HCT116 (cell line): ENCODE data around the gene COL9A3. TPM values are rescaled to one million over a fixed set of nuclear protein-coding genes. Genes with fewer than 3 reads are reported as not detected.
"Not testable (repeated sequence)": the region's sequence is repeated elsewhere in the genome, so short reads cannot be mapped to it uniquely, and the experiment has no call there.

Experiments used
- ATAC-seq: fragments of 200-7000 bp; cut with Tn5 transposase; 2 replicates; pipeline ENCODE4 v1.9.1; 2020; ENCODE audit warnings: mild to moderate bottlenecking, moderate library complexity
- BruUV-seq: library from RNA; stranded (reverse); fragments of 400-500 nt; replicated peaks from 2 replicates; lab custom pipeline; 2021; lab: Mats Ljungman, UMichigan
- CTCF ChIA-PET: fragments of 300-600 bp; sonication (Branson Sonifier 250); formaldehyde crosslinking; loops from one replicate; lab custom pipeline; 2021; ENCODE audit warnings: antibody characterized with exemption; lab: Charles Lee
- POLR2A ChIA-PET: fragments of 300-600, 350-600 bp; sonication (Branson Sonifier 250); formaldehyde crosslinking; loops from one replicate; lab custom pipeline; 2021; ENCODE audit warnings: antibody characterized with exemption; lab: Charles Lee
- RAD21 ChIA-PET, 2 experiments: fragments of 300-600 bp; sonication (Branson Sonifier 250); formaldehyde crosslinking; loops; one replicate each; lab custom pipeline; 2023; ENCODE audit warnings: low total read pairs in 2 of 2; ENCODE audit not compliant: uncharacterized antibody in 2 of 2, unreplicated experiment in 2 of 2, low non-redundant PET in 1 of 2; lab: Charles Lee
- DNase-seq: peaks from one replicate; pipeline ENCODE4 v3.0.0-alpha.2; 2010; ENCODE audit warnings: low read depth, low spot score
- H2AFZ ChIP-seq: fragments of 200-600 bp; shearing (Covaris generic), sonication (generic); 2 replicates; pipeline ENCODE4 v1.6.1; 2017; ENCODE audit warnings: low read depth, mixed run types, mixed read lengths, antibody characterized with exemption, low read length; ENCODE audit not compliant: poor library complexity, severe bottlenecking
- H3K27ac ChIP-seq: 2 replicates; pipeline ENCODE4 v1.5.1; 2012; ENCODE audit warnings: low read depth, low read length
- H3K27me3 ChIP-seq: fragments of 200-600 bp; sonication (generic); 2 replicates; pipeline ENCODE4 v1.6.1; 2016; ENCODE audit warnings: mixed run types, low read length, mixed read lengths; ENCODE audit not compliant: insufficient read depth
- H3K36me3 ChIP-seq, 2 experiments: fragments of 200-500 bp in 1 of 2; fragments of 200-600 bp in 1 of 2; sonication (Bioruptor generic) in 1 of 2; sonication (generic) in 1 of 2; 2 replicates each; pipeline versions ENCODE4 v1.5.1 to v1.6.1; 2014 to 2016; ENCODE audit warnings: low read length in 2 of 2, inconsistent platforms in 1 of 2, mixed read lengths in 1 of 2, mixed run types in 1 of 2; ENCODE audit not compliant: insufficient read depth in 2 of 2, control insufficient read depth in 1 of 2
- H3K4me1 ChIP-seq, 2 experiments: fragments of 200-600 bp in 1 of 2; sonication (generic) in 1 of 2; 2 replicates each; pipeline versions ENCODE4 v1.5.1 to v1.6.1; 2012 to 2017; ENCODE audit warnings: low read length in 2 of 2, inconsistent platforms in 1 of 2, mild to moderate bottlenecking in 1 of 2, mixed read lengths in 1 of 2, mixed run types in 1 of 2, moderate library complexity in 1 of 2; ENCODE audit not compliant: insufficient read depth in 2 of 2, control insufficient read depth in 1 of 2
- H3K4me2 ChIP-seq: fragments of 200-600 bp; sonication (generic); 2 replicates; pipeline ENCODE4 v1.6.1; 2017; ENCODE audit warnings: mixed run types, low read length, mixed read lengths
- H3K4me3 ChIP-seq, 2 experiments: fragments of 200-600 bp in 1 of 2; sonication (generic) in 1 of 2; replicated peaks in 1 of 2; 2 replicates each; pipeline ENCODE4 v1.5.1; 2011 to 2016; ENCODE audit warnings: low read length in 2 of 2, control low read depth in 1 of 2, low read depth in 1 of 2, mild to moderate bottlenecking in 1 of 2, mixed read lengths in 1 of 2, mixed run types in 1 of 2
- H3K79me2 ChIP-seq: fragments of 200-600 bp; sonication (generic); 2 replicates; pipeline ENCODE4 v1.6.1; 2017; ENCODE audit warnings: mild to moderate bottlenecking, mixed run types, low read length, moderate library complexity, mixed read lengths; ENCODE audit not compliant: insufficient read depth
- H3K9ac ChIP-seq: fragments of 200-600 bp; sonication (generic); 2 replicates; pipeline ENCODE4 v1.6.1; 2016; ENCODE audit warnings: low read length, mixed read lengths
- H3K9me2 ChIP-seq: fragments of 200-600 bp; sonication (generic), shearing (Covaris generic); 2 replicates; pipeline ENCODE4 v1.6.1; 2017; ENCODE audit warnings: mixed run types, mild to moderate bottlenecking, moderate library complexity; ENCODE audit not compliant: insufficient read depth
- H3K9me3 ChIP-seq, 2 experiments: fragments of 200-500 bp in 1 of 2; fragments of 200-600 bp in 1 of 2; sonication (Bioruptor generic) in 1 of 2; sonication (generic) in 1 of 2; 2 replicates each; pipeline ENCODE4 v1.6.1; 2014 to 2017; ENCODE audit warnings: low read length in 2 of 2, mixed read lengths in 2 of 2, inconsistent platforms in 1 of 2, low read depth in 1 of 2, mild to moderate bottlenecking in 1 of 2, mixed run types in 1 of 2, moderate library complexity in 1 of 2; ENCODE audit not compliant: control insufficient read depth in 1 of 2, insufficient read depth in 1 of 2
- H4K20me1 ChIP-seq: fragments of 200-600 bp; sonication (generic), shearing (Covaris generic); 2 replicates; pipeline ENCODE4 v1.6.1; 2017; ENCODE audit warnings: mixed run types, mild to moderate bottlenecking, moderate library complexity; ENCODE audit not compliant: insufficient read depth
- CBX3 ChIP-seq: IDR thresholded peaks from 2 replicates; pipeline ENCODE4 v1.6.1; 2012; ENCODE audit warnings: low read depth
- CEBPB ChIP-seq: IDR thresholded peaks from 2 replicates; pipeline ENCODE4 v1.6.1; 2012; ENCODE audit warnings: low read depth
- EZH2 ChIP-seq: fragments of 200-600 bp; sonication (generic); IDR thresholded peaks from 2 replicates; pipeline ENCODE4 v1.6.1; 2017; ENCODE audit warnings: antibody characterized with exemption, mixed run types
- POLR2A ChIP-seq: IDR thresholded peaks from 2 replicates; pipeline ENCODE4 v1.7.0; 2011; ENCODE audit warnings: borderline replicate concordance; ENCODE audit not compliant: insufficient read depth, insufficient read length; ENCODE audit errors: extremely low read depth
- POLR2AphosphoS5 ChIP-seq: IDR thresholded peaks from 2 replicates; pipeline ENCODE4 v1.6.1; 2011; ENCODE audit warnings: mild to moderate bottlenecking, low read depth, low read length, moderate library complexity
- SIN3A ChIP-seq: IDR thresholded peaks from 2 replicates; pipeline ENCODE4 v1.6.1; 2012; ENCODE audit warnings: low read depth
- TCF7L2 ChIP-seq: IDR thresholded peaks from 2 replicates; pipeline ENCODE4 v1.7.0; 2011; ENCODE audit warnings: borderline replicate concordance, inconsistent platforms; ENCODE audit not compliant: insufficient read depth, insufficient read length; ENCODE audit errors: extremely low read depth
- YY1 ChIP-seq: IDR thresholded peaks from 2 replicates; pipeline ENCODE4 v1.6.1; 2011; ENCODE audit warnings: low read length, low read depth, moderate library complexity, mild to moderate bottlenecking; ENCODE audit not compliant: insufficient replicate concordance; ENCODE audit errors: extremely low read depth
- intact Hi-C: fragments of 100-400 bp; cut with micrococcal nuclease; formaldehyde crosslinking; loops from 2 replicates; pipeline ENCODE4 v1.10.0; 2022
- total RNA-seq: library from RNA; stranded (reverse); gene quantifications from one replicate; pipeline ENCODE4 v1.2.1, GENCODE V29; 2021; ENCODE audit not compliant: unreplicated experiment
- TF ChIP-seq, protein P1 (sequence below): IDR thresholded peaks from 2 replicates; pipeline ENCODE4 v1.6.1; 2012; ENCODE audit warnings: low read depth

The COL9A3 gene
- total RNA-seq, 1 experiment from 2014 or later = 29.7 TPM

DNA sequence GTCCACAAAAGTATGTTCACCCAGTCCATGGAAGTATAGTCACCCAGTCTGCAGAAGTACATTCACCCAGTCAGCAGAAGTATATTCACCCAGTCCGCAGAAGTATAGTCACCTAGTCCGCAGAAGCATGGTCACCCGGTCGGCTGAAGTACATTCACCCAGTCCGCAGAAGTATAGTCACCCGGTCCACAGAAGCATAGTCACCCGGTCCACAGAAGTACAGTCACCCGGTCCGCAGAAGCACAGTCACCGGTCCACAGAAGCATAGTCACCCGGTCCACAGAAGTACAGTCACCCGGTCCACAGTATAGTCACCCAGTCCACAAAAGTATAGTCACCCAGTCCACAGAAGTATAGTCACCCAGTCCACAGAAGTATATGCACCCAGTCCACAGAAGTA, 36.0 kb downstream of the COL9A3 start (continued):
- no peak for TF ChIP-seq SIN3A
- no peak for TF ChIP-seq CBX3
- TF ChIP-seq CEBPB = no peak
- TF ChIP-seq YY1 = no peak
- TF ChIP-seq POLR2AphosphoS5 = no peak
- TF ChIP-seq EZH2 = no peak
- TF ChIP-seq, protein P1, sequence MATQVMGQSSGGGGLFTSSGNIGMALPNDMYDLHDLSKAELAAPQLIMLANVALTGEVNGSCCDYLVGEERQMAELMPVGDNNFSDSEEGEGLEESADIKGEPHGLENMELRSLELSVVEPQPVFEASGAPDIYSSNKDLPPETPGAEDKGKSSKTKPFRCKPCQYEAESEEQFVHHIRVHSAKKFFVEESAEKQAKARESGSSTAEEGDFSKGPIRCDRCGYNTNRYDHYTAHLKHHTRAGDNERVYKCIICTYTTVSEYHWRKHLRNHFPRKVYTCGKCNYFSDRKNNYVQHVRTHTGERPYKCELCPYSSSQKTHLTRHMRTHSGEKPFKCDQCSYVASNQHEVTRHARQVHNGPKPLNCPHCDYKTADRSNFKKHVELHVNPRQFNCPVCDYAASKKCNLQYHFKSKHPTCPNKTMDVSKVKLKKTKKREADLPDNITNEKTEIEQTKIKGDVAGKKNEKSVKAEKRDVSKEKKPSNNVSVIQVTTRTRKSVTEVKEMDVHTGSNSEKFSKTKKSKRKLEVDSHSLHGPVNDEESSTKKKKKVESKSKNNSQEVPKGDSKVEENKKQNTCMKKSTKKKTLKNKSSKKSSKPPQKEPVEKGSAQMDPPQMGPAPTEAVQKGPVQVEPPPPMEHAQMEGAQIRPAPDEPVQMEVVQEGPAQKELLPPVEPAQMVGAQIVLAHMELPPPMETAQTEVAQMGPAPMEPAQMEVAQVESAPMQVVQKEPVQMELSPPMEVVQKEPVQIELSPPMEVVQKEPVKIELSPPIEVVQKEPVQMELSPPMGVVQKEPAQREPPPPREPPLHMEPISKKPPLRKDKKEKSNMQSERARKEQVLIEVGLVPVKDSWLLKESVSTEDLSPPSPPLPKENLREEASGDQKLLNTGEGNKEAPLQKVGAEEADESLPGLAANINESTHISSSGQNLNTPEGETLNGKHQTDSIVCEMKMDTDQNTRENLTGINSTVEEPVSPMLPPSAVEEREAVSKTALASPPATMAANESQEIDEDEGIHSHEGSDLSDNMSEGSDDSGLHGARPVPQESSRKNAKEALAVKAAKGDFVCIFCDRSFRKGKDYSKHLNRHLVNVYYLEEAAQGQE = no peak
- TF ChIP-seq TCF7L2 = no peak
- TF ChIP-seq POLR2A = no peak

GRCh38 chr20:62853304-62853703, 36.5 kb downstream of the COL9A3 start:
- Histone ChIP-seq H3K36me3 (peaks cover 19 to 44% of the 10 kb centered on the region in 2 experiments; a peak in 3 of 4 replicates), H3K79me2 (peaks cover 14% of the 10 kb centered on the region; the same call in 1 of the 2 replicates)
- H3K9me3 ChIP-seq, H3K9me2 ChIP-seq, H4K20me1 ChIP-seq, H3K4me1 ChIP-seq, POLR2A ChIA-PET, H3K27me3 ChIP-seq, intact Hi-C loops, H3K4me3 ChIP-seq, CTCF ChIA-PET, H3K4me2 ChIP-seq, RAD21 ChIA-PET, DNase-seq, BruUV-seq, ATAC-seq, H3K27ac ChIP-seq, H3K9ac ChIP-seq, H2AFZ ChIP-seq: not testable (repeated sequence)
